Neural crest cell (in vitro differentiated cells): ENCODE measurements around the gene NXT1. TPM values are rescaled to one million over a fixed set of nuclear protein-coding genes. Genes with fewer than 3 reads are reported as not detected.

Experiments used
- DNase-seq: peaks from one replicate; pipeline ENCODE4 v3.0.0; 2021; ENCODE audit warnings: low read depth, mixed read lengths, low spot score
- H3K27ac Mint-ChIP-seq: one replicate; pipeline ENCODE4 v1.8.0; 2021; ENCODE audit warnings: mild to moderate bottlenecking, mixed read lengths; ENCODE audit not compliant: unreplicated experiment
- H3K27me3 Mint-ChIP-seq: 2 replicates; pipeline ENCODE4 v1.8.0; 2021; ENCODE audit warnings: low read depth, mild to moderate bottlenecking, mixed read lengths
- H3K36me3 Mint-ChIP-seq: 2 replicates; pipeline ENCODE4 v1.8.0; 2021; ENCODE audit warnings: low read depth, mild to moderate bottlenecking, mixed read lengths
- H3K4me1 Mint-ChIP-seq: 2 replicates; pipeline ENCODE4 v1.8.0; 2021; ENCODE audit warnings: mixed read lengths
- H3K4me3 Mint-ChIP-seq: one replicate; pipeline ENCODE4 v1.8.0; 2021; ENCODE audit warnings: mild to moderate bottlenecking, mixed read lengths
- H3K9me3 Mint-ChIP-seq: 2 replicates; pipeline ENCODE4 v1.8.0; 2021; ENCODE audit warnings: mixed read lengths
- CTCF ChIP-seq: fragments of 200-600 bp; sonication (generic); conservative IDR thresholded peaks from 2 replicates; pipeline ENCODE4 v1.5.0; 2021; ENCODE audit warnings: antibody characterized with exemption, mild to moderate bottlenecking
- total RNA-seq: library from RNA; stranded (reverse); gene quantifications from 2 replicates; pipeline ENCODE4 v1.2.1, GENCODE V29; 2021

The NXT1 gene
- total RNA-seq, 1 donor from 2014 or later: 33.9 TPM

- no peaks in the 10 kb centered on the region for H3K9me3 Mint-ChIP-seq
- TF ChIP-seq CTCF: no peak
- peaks cover 53% of the 10 kb centered on the region for H3K4me1 Mint-ChIP-seq
- no peaks in the 10 kb centered on the region for H3K27me3 Mint-ChIP-seq
- H3K4me3 Mint-ChIP-seq: peak overlapping the region; percentile 92
- H3K27ac Mint-ChIP-seq: peak overlapping the region; percentile 99
- no peak for DNase-seq
- H3K36me3 Mint-ChIP-seq: peaks cover 16% of the 10 kb centered on the region
Observed at GRCh38 chr20:23361119-23361475, 10.5 kb downstream of the NXT1 start.

GRCh38 chr20:23361476-23362391, 11.1 kb downstream of the NXT1 start, which contains the start of gene GZF1:
Gene GZF1, plus strand, starts transcription at chr20:23362182. Its CDS starts 2,202 bp downstream, at chr20:23364384.
- Mint-ChIP-seq H3K27me3 (no peaks in the 10 kb centered on the region), H3K4me3 (peak within 1 kb of the TSS; percentile 97), H3K36me3 (peaks cover 17% of the 10 kb centered on the region), H3K4me1 (peaks cover 59% of the 10 kb centered on the region), H3K27ac (peak within 1 kb of the TSS; percentile 99), H3K9me3 (no peaks in the 10 kb centered on the region)
- peak; percentile 25 for TF ChIP-seq CTCF
- DNase-seq: peak; percentile 98

- H3K36me3 Mint-ChIP-seq: peaks cover 17% of the 10 kb centered on the region
- H3K27me3 Mint-ChIP-seq: no peaks in the 10 kb centered on the region
- peaks cover 62% of the 10 kb centered on the region for H3K4me1 Mint-ChIP-seq
- H3K9me3 Mint-ChIP-seq: no peaks in the 10 kb centered on the region
- peak overlapping the region; percentile 97 for H3K4me3 Mint-ChIP-seq
- peak overlapping the region; percentile 95 for H3K27ac Mint-ChIP-seq
- no peak for TF ChIP-seq CTCF
- DNase-seq: no peak
Observed at GRCh38 chr20:23362392-23363256, 12.0 kb downstream of the NXT1 start.

- Mint-ChIP-seq H3K27ac (peak overlapping the region; percentile 58), H3K4me1 (peaks cover 61% of the 10 kb centered on the region), H3K27me3 (no peaks in the 10 kb centered on the region), H3K36me3 (peaks cover 17% of the 10 kb centered on the region), H3K4me3 (peak overlapping the region; percentile 97), H3K9me3 (no peaks in the 10 kb centered on the region)
- no peak for DNase-seq
- no peak for TF ChIP-seq CTCF
Observed at GRCh38 chr20:23363257-23363649, 12.7 kb downstream of the NXT1 start.

GRCh38 chr20:23365390-23366165, 15.0 kb downstream of the NXT1 start:
- Mint-ChIP-seq H3K9me3 (no peaks in the 10 kb centered on the region), H3K4me3 (peak overlapping the region; percentile 83)
- no peak for DNase-seq

More at GRCh38 chr20:23365390-23366165, 15.0 kb downstream of the NXT1 start:
- H3K4me1 Mint-ChIP-seq: peaks cover 49% of the 10 kb centered on the region
- peaks cover 17% of the 10 kb centered on the region for H3K36me3 Mint-ChIP-seq
- peak overlapping the region; percentile 90 for H3K27ac Mint-ChIP-seq
- no peak for TF ChIP-seq CTCF
- no peaks in the 10 kb centered on the region for H3K27me3 Mint-ChIP-seq
